ENCODE data around the gene NUP50. TPM values are rescaled to one million over a fixed set of nuclear protein-coding genes. Genes with fewer than 3 reads are reported as not detected.

Gene NUP50
- total and polyA plus RNA-seq, 7 donors = 10.8 to 28.5 (median 26.2) TPM

DNA sequence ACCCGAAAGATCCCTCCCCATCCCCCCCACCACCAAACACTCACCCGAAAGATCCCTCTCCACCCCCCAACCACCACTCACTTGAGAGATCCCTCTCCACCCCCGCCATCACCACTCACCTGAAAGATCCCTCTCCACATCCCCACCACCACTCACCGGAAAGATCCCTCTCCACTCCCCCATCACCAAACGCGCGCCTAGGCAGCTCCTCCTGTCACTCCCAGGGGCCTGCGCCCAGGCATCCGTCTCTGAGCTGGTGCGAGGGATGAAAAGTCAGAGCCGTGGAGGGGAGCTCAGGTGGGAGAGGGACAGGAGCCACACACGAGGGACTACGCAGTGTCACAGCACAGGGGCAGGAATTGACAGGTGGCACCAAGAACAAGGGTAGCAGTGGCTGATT is 65.5 kb downstream of the NUP50 start:
- no peak overlapping the region for H3K27ac ChIP-seq
- H3K4me1 ChIP-seq = peaks cover 0 to 34% (median 21%) of the 10 kb centered on the region in 4 donors

DNA sequence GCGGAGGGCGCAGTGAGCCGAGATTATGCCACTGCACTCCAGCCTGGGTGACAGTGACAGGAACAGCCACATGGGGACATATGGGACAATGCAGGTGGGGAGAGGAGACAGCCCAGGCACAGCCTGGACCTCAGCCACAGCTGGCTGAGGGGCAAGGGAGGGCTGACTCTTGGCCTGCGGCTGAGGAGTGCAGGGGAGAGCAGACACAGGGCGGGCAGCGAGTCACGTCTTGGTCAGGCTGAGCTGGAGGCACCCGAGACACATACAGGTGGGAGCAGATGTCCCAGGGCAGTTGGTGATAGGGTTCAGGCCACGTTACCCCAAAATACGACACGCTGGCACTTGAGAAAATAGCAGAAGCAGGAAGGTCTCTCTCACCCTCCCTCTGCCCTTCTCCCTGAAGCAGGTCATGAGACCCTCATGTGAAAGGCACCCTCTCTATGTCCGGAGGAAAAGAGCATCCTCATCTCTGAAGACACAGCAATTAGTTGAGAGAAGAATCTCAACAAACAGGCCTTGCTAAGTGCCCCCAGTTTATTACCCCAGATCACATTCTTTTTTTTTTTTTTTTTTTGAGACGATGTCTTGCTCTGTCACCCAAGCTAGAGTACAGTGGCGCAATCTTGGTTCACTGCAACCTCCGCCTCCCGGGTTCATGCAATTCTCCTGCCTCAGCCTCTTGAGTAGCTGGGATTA is 66.4 kb downstream of the NUP50 start:
- no peak for TF ChIP-seq EP300 (IDR thresholded peaks at IDR 0.05)
- TF ChIP-seq POLR2AphosphoS5 (IDR thresholded peaks at IDR 0.05) = no peak
- no peak for TF ChIP-seq POLR2A (IDR thresholded peaks at IDR 0.05)
- TF ChIP-seq, protein P1, sequence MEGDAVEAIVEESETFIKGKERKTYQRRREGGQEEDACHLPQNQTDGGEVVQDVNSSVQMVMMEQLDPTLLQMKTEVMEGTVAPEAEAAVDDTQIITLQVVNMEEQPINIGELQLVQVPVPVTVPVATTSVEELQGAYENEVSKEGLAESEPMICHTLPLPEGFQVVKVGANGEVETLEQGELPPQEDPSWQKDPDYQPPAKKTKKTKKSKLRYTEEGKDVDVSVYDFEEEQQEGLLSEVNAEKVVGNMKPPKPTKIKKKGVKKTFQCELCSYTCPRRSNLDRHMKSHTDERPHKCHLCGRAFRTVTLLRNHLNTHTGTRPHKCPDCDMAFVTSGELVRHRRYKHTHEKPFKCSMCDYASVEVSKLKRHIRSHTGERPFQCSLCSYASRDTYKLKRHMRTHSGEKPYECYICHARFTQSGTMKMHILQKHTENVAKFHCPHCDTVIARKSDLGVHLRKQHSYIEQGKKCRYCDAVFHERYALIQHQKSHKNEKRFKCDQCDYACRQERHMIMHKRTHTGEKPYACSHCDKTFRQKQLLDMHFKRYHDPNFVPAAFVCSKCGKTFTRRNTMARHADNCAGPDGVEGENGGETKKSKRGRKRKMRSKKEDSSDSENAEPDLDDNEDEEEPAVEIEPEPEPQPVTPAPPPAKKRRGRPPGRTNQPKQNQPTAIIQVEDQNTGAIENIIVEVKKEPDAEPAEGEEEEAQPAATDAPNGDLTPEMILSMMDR (IDR thresholded peaks at IDR 0.05) = no peak
- Histone ChIP-seq H3K27me3 (no peaks in the 10 kb centered on the region), H3K36me3 (no peaks in the 10 kb centered on the region), H3K4me3 (no peak overlapping the region), H3K9me3 (no peaks in the 10 kb centered on the region), H3K4me1 (peaks cover 0 to 28% (median 16%) of the 10 kb centered on the region in 4 donors), H3K27ac (no peak overlapping the region)
- DNase-seq = no peak
- intact Hi-C loops (cut with DNase I) = no loop called here
- 86 to 89% methylated on average over 16 of the region's 16 CpGs for WGBS, 2 donors

More for the DNA sequence above, 65.5 kb downstream of the NUP50 start:
- DNase-seq = no peak
- intact Hi-C loops (cut with DNase I) = no loop called here
- Histone ChIP-seq H3K27me3 (no peaks in the 10 kb centered on the region), H3K9me3 (no peaks in the 10 kb centered on the region), H3K36me3 (no peaks in the 10 kb centered on the region), H3K4me3 (no peak overlapping the region)
- WGBS, 2 donors = 81 to 88% methylated on average over 13 of the region's 13 CpGs
- TF ChIP-seq POLR2AphosphoS5 (IDR thresholded peaks at IDR 0.05) = no peak
- TF ChIP-seq, protein P1 (IDR thresholded peaks at IDR 0.05) = no peak
- TF ChIP-seq EP300 (IDR thresholded peaks at IDR 0.05) = no peak
- no peak for TF ChIP-seq POLR2A (IDR thresholded peaks at IDR 0.05)

DNA sequence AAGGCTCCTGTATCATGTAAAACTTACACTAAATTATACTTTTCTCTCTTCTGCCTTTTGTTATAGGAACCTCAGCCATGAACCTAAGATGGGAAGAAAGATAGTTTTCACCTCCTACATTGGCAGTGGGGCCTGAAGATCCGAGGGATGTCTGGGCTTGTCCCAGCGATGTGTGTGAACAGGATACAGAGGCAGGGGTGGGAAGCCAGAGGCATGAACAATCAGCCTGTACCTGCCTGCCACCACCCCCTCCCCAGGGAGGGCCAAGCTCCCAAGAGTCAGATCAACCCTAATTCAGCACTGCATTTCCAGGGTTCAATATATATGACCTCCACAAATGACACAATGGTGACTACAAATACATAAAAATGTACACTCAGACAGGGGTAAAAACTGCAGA is 67.6 kb downstream of the NUP50 start:
- Histone ChIP-seq H3K27me3 (no peaks in the 10 kb centered on the region), H3K27ac (no peak overlapping the region), H3K9me3 (no peaks in the 10 kb centered on the region), H3K36me3 (peaks cover 0 to 5% (median 0%) of the 10 kb centered on the region in 4 donors), H3K4me3 (no peak overlapping the region), H3K4me1 (peaks cover 0 to 25% (median 13%) of the 10 kb centered on the region in 4 donors)
- no peak for TF ChIP-seq EP300 (IDR thresholded peaks at IDR 0.05)
- TF ChIP-seq, protein P1 (IDR thresholded peaks at IDR 0.05) = no peak
- no peak for TF ChIP-seq POLR2A (IDR thresholded peaks at IDR 0.05)
- no peak for TF ChIP-seq POLR2AphosphoS5 (IDR thresholded peaks at IDR 0.05)
- intact Hi-C loops (cut with DNase I) = no loop called here
- 87 to 89% methylated on average over 2 of the region's 2 CpGs for WGBS, 2 donors
- DNase-seq = no peak

DNA sequence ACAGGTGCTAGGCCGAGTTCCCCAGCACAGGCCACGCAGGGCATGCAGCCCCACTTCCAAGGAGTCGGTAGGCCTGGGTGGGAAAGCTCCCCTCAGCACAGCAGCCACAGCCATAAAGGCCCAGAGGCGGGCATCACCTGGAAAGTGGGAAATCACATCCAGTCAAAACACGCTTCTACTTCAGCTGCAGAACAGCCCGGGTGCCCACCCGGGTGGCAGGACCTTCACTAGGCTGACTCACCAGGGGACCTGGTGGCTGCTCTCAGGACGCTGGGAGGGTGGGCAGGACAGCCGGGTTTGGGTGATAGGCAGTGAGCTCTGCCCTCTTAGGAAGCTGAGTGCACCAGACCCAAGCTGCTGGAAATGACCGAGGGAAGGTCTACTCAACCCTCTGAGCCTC is 69.7 kb downstream of the NUP50 start:
- Histone ChIP-seq H3K4me1 (peaks cover 0 to 11% (median 5%) of the 10 kb centered on the region in 4 donors), H3K9me3 (no peaks in the 10 kb centered on the region), H3K4me3 (no peak overlapping the region), H3K36me3 (peaks cover 0 to 5% (median 0%) of the 10 kb centered on the region in 4 donors), H3K27ac (no peak overlapping the region), H3K27me3 (no peaks in the 10 kb centered on the region)
- intact Hi-C loops (cut with DNase I) = no loop called here
- 92 to 95% methylated on average over 10 of the region's 10 CpGs for WGBS, 2 donors
- TF ChIP-seq, protein P1 (IDR thresholded peaks at IDR 0.05) = no peak
- TF ChIP-seq POLR2A (IDR thresholded peaks at IDR 0.05) = no peak
- no peak for TF ChIP-seq POLR2AphosphoS5 (IDR thresholded peaks at IDR 0.05)
- TF ChIP-seq EP300 (IDR thresholded peaks at IDR 0.05) = no peak
- DNase-seq = no peak

Measured in sigmoid colon (tissue), 7 donors.